Breast epithelium (tissue), 4 donors: ENCODE data around the gene NFIC. TPM values are rescaled to one million over a fixed set of nuclear protein-coding genes. Genes with fewer than 3 reads are reported as not detected.
"Not testable (repeated sequence)": the region's sequence is repeated elsewhere in the genome, so short reads cannot be mapped to it uniquely, and the experiment has no call there.

ENCODE experiments used
- DNase-seq, 2 donors: peaks; one replicate each; pipeline ENCODE4 v3.0.0-alpha.2; 2019; ENCODE audit warnings: low spot score in 2 of 2
- H3K27ac ChIP-seq, 2 donors: fragments of 200-600 bp; sonication (generic) in 1 of 2; one replicate each; pipeline ENCODE4 v1.5.1; 2016 to 2019; ENCODE audit warnings: mild to moderate bottlenecking in 1 of 2
- H3K27me3 ChIP-seq, 2 donors: fragments of 200-600 bp; sonication (generic) in 1 of 2; one replicate each; pipeline versions ENCODE4 v1.5.1 to v1.6.0; 2017 to 2019; ENCODE audit warnings: control low read depth in 1 of 2, mild to moderate bottlenecking in 1 of 2
- H3K36me3 ChIP-seq: fragments of 200-600 bp; one replicate; pipeline ENCODE4 v1.5.1; 2019
- H3K4me1 ChIP-seq, 2 donors: fragments of 200-600 bp; sonication (generic); one replicate each; pipeline ENCODE4 v1.5.1; 2016 to 2019; ENCODE audit warnings: control low read depth in 1 of 2
- H3K4me3 ChIP-seq, 3 donors: fragments of 200-600 bp; sonication (generic); 1 replicate in 2 of 3; 2 replicates in 1 of 3; pipeline ENCODE4 v1.5.1; 2016 to 2019; ENCODE audit warnings: mild to moderate bottlenecking in 3 of 3, moderate library complexity in 2 of 3
- H3K9me3 ChIP-seq, 2 donors: fragments of 200-600 bp; sonication (generic) in 1 of 2; one replicate each; pipeline ENCODE4 v1.5.1; 2016 to 2019; ENCODE audit warnings: control low read depth in 1 of 2
- CTCF ChIP-seq, 3 donors: fragments of 450-650 bp; IDR thresholded peaks; one replicate each; pipeline ENCODE4 v1.5.1; 2016 to 2017; ENCODE audit warnings: antibody characterized with exemption in 3 of 3, mild to moderate bottlenecking in 3 of 3, moderate library complexity in 3 of 3
- POLR2A ChIP-seq: fragments of 450-650 bp; IDR thresholded peaks from one replicate; pipeline ENCODE4 v1.6.1; 2016; ENCODE audit warnings: antibody characterized with exemption, mild to moderate bottlenecking, moderate library complexity
- POLR2AphosphoS5 ChIP-seq, 3 donors: sonication (generic); formaldehyde crosslinking; IDR thresholded peaks; one replicate each; pipeline ENCODE4 v1.6.1; 2017; ENCODE audit warnings: antibody characterized with exemption in 3 of 3
- intact Hi-C: fragments of 100-400 bp; cut with DNase I; formaldehyde crosslinking; loops from one replicate; pipeline ENCODE4 v1.15.1; 2023; ENCODE audit warnings: low total_unique reads
- total RNA-seq, 3 donors: library from RNA; depleted of rRNA; stranded (reverse); fragments of >200 nt; gene quantifications; one replicate each; pipeline ENCODE4 v1.1.0, GENCODE V29; 2016

Gene NFIC
- total RNA-seq, 3 donors from 2014 or later, result 48.9 to 97.8 (median 73.1) TPM

DNA sequence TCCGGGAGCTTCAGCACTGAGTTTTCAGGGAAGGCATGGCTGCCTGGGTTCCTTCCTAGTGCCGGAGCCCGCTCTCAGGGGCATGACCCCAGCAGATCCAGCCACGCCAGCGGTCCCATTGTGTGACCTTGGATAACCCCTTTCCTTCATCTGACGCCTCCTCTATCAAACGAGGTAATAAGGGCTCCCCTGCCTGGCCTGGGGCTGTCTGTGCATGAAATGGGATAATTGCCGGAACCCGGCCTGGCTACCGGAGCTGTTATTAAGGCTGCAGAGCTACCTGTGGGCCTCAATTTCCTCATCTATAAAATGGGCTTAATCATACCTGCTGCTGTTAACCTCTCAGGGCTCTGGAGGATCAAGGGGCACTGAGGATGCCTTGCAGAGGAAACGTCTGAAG lies 18.3 kb upstream of the NFIC start:
- Histone ChIP-seq H3K4me3 (no peak overlapping the region), H3K27ac (peak overlapping the region in 1 of 2 donors; percentile 96), H3K9me3 (no peaks in the 10 kb centered on the region), H3K36me3 (no peaks in the 10 kb centered on the region), H3K4me1 (peaks cover 10 to 22% of the 10 kb centered on the region in 2 donors), H3K27me3 (no peaks in the 10 kb centered on the region)
- no peak for TF ChIP-seq POLR2AphosphoS5 (IDR thresholded peaks at IDR 0.05)
- TF ChIP-seq CTCF (IDR thresholded peaks at IDR 0.05), result no peak
- TF ChIP-seq POLR2A, result no peak
- intact Hi-C loops, result no loop called here
- DNase-seq, result no peak

DNA sequence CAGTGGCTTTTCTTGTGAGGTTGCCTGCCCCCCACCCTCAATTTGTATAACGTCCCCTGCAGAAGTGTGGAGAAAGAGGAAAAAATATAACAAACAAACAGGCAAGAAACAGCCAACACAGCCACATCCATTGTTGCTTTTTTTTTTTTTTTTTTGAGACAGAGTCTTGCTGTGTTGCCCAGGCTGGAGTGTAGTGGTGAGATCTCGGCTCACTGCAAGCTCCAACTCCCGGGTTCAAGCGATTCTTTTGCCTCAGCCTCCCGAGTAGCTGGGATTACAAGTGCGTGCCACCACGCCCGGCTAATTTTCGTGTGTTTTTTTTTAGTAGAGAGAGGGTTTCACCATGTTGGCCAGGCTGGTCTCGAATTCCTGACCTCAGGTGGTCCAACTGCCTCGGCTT lies 17.9 kb upstream of the NFIC start:
- H3K4me3 ChIP-seq, H3K27ac ChIP-seq, DNase-seq, H3K36me3 ChIP-seq, H3K27me3 ChIP-seq, H3K9me3 ChIP-seq, intact Hi-C loops: not testable (repeated sequence)
- peaks cover 8 to 22% of the 10 kb centered on the region in 2 donors for H3K4me1 ChIP-seq

DNA sequence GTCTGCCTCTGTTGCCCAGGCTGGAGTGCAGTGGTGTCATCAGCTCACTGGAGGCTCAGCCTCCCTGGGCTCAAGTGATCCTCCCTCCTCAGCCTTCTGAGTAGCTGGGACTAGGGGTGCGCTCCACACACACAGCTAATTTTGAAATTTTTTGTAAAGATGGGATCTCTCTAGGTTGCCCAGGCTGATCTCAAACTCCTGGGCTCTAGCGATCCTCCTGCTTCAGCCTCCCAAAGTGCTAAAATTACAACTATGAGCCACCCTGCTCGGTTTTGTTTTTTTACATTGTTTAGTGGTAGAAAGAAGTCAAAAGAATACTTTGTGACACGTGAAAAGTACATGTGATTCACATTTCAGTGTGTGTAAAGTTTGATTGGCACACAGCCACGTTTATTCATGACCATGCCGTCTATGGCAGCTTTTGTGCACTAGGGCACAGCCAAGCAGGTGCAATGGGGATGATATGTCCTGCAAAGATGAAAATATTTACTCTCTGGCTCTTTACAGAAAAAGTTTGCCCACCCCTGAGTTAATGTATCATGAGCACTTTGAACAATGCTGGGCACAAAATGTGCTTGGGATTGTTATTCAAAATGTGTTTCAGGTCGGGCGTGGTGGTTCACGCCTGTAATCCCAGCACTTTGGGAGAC lies 16.2 kb upstream of the NFIC start:
- no peaks in the 10 kb centered on the region for H3K36me3 ChIP-seq
- no peak overlapping the region for H3K4me3 ChIP-seq
- intact Hi-C loops, result no loop called here
- peaks cover 0 to 7% of the 10 kb centered on the region in 2 donors for H3K9me3 ChIP-seq
- DNase-seq, result no peak
- H3K27ac ChIP-seq, result no peak overlapping the region
- peaks cover 8 to 22% of the 10 kb centered on the region in 2 donors for H3K4me1 ChIP-seq
- TF ChIP-seq CTCF (IDR thresholded peaks at IDR 0.05), result no peak
- TF ChIP-seq POLR2AphosphoS5 (IDR thresholded peaks at IDR 0.05), result no peak
- TF ChIP-seq POLR2A, result no peak
- H3K27me3 ChIP-seq, result no peaks in the 10 kb centered on the region

- Histone ChIP-seq H3K4me3 (no peak overlapping the region), H3K36me3 (no peaks in the 10 kb centered on the region), H3K4me1 (peaks cover 0 to 7% of the 10 kb centered on the region in 2 donors), H3K27ac (no peak overlapping the region), H3K27me3 (no peaks in the 10 kb centered on the region), H3K9me3 (peaks cover 0 to 7% of the 10 kb centered on the region in 2 donors)
- intact Hi-C loops, result no loop called here
- DNase-seq, result no peak
- TF ChIP-seq POLR2A, result no peak
- no peak for TF ChIP-seq CTCF (IDR thresholded peaks at IDR 0.05)
- TF ChIP-seq POLR2AphosphoS5 (IDR thresholded peaks at IDR 0.05), result no peak
These were observed 14.5 kb upstream of the NFIC start for GRCh38 chr19:3351702-3352447.

GRCh38 chr19:3353493-3353892 lies 12.9 kb upstream of the NFIC start:
- H3K9me3 ChIP-seq, result peaks cover 0 to 7% of the 10 kb centered on the region in 2 donors
- H3K36me3 ChIP-seq, result no peaks in the 10 kb centered on the region
- no peak for TF ChIP-seq POLR2A
- no peak for TF ChIP-seq POLR2AphosphoS5 (IDR thresholded peaks at IDR 0.05)
- TF ChIP-seq CTCF (IDR thresholded peaks at IDR 0.05), result no peak
- H3K4me1 ChIP-seq, result peaks cover 0 to 5% of the 10 kb centered on the region in 2 donors
- no peak overlapping the region for H3K27ac ChIP-seq
- intact Hi-C loops, result no loop called here
- H3K4me3 ChIP-seq, result no peak overlapping the region
- no peak for DNase-seq
- no peaks in the 10 kb centered on the region for H3K27me3 ChIP-seq
